Naive thymus-derived CD8-positive, alpha-beta T cell (primary cell): Measurements from ENCODE around the gene EFCAB10. TPM values are rescaled to one million over a fixed set of nuclear protein-coding genes. Genes with fewer than 3 reads are reported as not detected.

Experiments
- ATAC-seq, 2 donors: fragments of 150-1000 bp; cut with Tn5 transposase in 1 of 2; sonication (Bioruptor Pico), chemical (Tn5 transposase) in 1 of 2; 1 replicate in 1 of 2; 2 replicates in 1 of 2; pipeline ENCODE4 v1.10.0; 2021; ENCODE audit warnings: mild to moderate bottlenecking in 2 of 2, moderate library complexity in 2 of 2
- POLR2A ChIA-PET: fragments of 350-600 bp; sonication (Branson Sonifier 250); formaldehyde crosslinking; loops from one replicate; lab custom pipeline; 2021; ENCODE audit warnings: antibody characterized with exemption; lab: Charles Lee
- DNase-seq, 10 donors: peaks; one replicate each; pipeline versions ENCODE4 v3.0.0 to v3.0.0-alpha.2; 2020 to 2022
- H3K27ac Mint-ChIP-seq, 10 donors: one replicate each; pipeline ENCODE4 v1.8.0; 2020 to 2022; ENCODE audit warnings: mild to moderate bottlenecking in 10 of 10, mixed read lengths in 10 of 10, moderate library complexity in 4 of 10, inconsistent platforms in 1 of 10
- H3K27me3 Mint-ChIP-seq, 5 donors: one replicate each; pipeline ENCODE4 v1.8.0; 2021 to 2022; ENCODE audit warnings: mixed read lengths in 5 of 5
- H3K36me3 Mint-ChIP-seq, 3 donors: one replicate each; pipeline ENCODE4 v1.8.0; 2020 to 2022; ENCODE audit warnings: mixed read lengths in 3 of 3, mild to moderate bottlenecking in 2 of 3, inconsistent platforms in 1 of 3
- H3K4me1 Mint-ChIP-seq, 4 donors: one replicate each; pipeline ENCODE4 v1.8.0; 2021 to 2022; ENCODE audit warnings: mixed read lengths in 4 of 4
- H3K4me3 Mint-ChIP-seq, 10 donors: one replicate each; pipeline ENCODE4 v1.8.0; 2020 to 2022; ENCODE audit warnings: mild to moderate bottlenecking in 10 of 10, mixed read lengths in 10 of 10, moderate library complexity in 6 of 10, inconsistent platforms in 1 of 10
- H3K9me3 Mint-ChIP-seq, 9 donors: one replicate each; pipeline ENCODE4 v1.8.0; 2020 to 2022; ENCODE audit warnings: mixed read lengths in 9 of 9, mild to moderate bottlenecking in 3 of 9, inconsistent platforms in 1 of 9, moderate library complexity in 1 of 9
- polyA plus RNA-seq, 3 donors: library from polyadenylated mRNA; unstranded; fragments of 300-500 nt; fragmentation: Illumina TruSeq; gene quantifications; one replicate each; pipeline ENCODE4 v1.2.3, GENCODE V29; 2021
- total RNA-seq, 8 experiments: library from RNA in 2 of 8; stranded (reverse) in 2 of 8; gene quantifications; one replicate each; pipeline ENCODE4 v1.2.3 and lab custom pipeline; 2021 to 2026

Gene EFCAB10, protein sequence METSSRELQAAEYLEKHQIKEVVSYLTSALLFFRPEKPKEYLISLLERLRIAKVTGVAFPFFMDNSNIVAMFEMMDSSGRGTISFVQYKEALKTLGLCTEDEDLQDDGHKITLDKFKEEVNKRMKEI
- under 1 TPM in 1 of 2 experiments, not detected in 1; 0.42 TPM for total RNA-seq
- polyA plus RNA-seq, result not detected
- total RNA-seq (lab: John Stamatoyannopoulos, UW), result 0 to 0.26 (median 0.04) reads per million in 6 experiments

- peaks cover 0 to 16% (median 5%) of the 10 kb centered on the region in 9 donors for H3K9me3 Mint-ChIP-seq
- peak within 1 kb of the TSS; percentile 63 to 84 (median 78) for H3K4me3 Mint-ChIP-seq
- peaks cover 0 to 14% (median 13%) of the 10 kb centered on the region in 3 donors for H3K36me3 Mint-ChIP-seq
- ATAC-seq (peak; percentile 59 to 65), DNase-seq (peak; percentile 6 to 66 (median 22))
- peaks cover 2 to 26% (median 10%) of the 10 kb centered on the region in 5 donors for H3K27me3 Mint-ChIP-seq
- POLR2A ChIA-PET, result no interaction called here
- H3K27ac Mint-ChIP-seq, result peak within 1 kb of the TSS in 2 of 10 donors; percentile 59 to 79
- H3K4me1 Mint-ChIP-seq, result peaks cover 3 to 9% (median 7%) of the 10 kb centered on the region in 4 donors
Observed at GRCh38 chr7:105581066-105581811, at the start of gene EFCAB10. EFCAB10 (minus strand) TSS chr7:105581493; CDS start chr7:105581463, 30 bp downstream.

- H3K4me1 Mint-ChIP-seq, result peaks cover 0 to 2% (median 0%) of the 10 kb centered on the region in 4 donors
- no peak overlapping the region for H3K27ac Mint-ChIP-seq
- POLR2A ChIA-PET, result no interaction called here
- no peak for DNase-seq
- peaks cover 0 to 17% (median 4%) of the 10 kb centered on the region in 9 donors for H3K9me3 Mint-ChIP-seq
- ATAC-seq, result no peak
- no peak overlapping the region for H3K4me3 Mint-ChIP-seq
- peaks cover 20 to 86% (median 56%) of the 10 kb centered on the region in 3 donors for H3K36me3 Mint-ChIP-seq
- H3K27me3 Mint-ChIP-seq, result no peaks in the 10 kb centered on the region
Observed at GRCh38 chr7:105625986-105626385, 44.7 kb upstream of the EFCAB10 start.

- no peaks in the 10 kb centered on the region for H3K27me3 Mint-ChIP-seq
- H3K4me3 Mint-ChIP-seq, result no peak overlapping the region
- POLR2A ChIA-PET, result no interaction called here
- H3K36me3 Mint-ChIP-seq, result peaks cover 16 to 91% (median 49%) of the 10 kb centered on the region in 3 donors
- peaks cover 0 to 3% (median 0%) of the 10 kb centered on the region in 4 donors for H3K4me1 Mint-ChIP-seq
- H3K9me3 Mint-ChIP-seq, result peaks cover 0 to 17% (median 4%) of the 10 kb centered on the region in 9 donors
- ATAC-seq, result no peak
- no peak for DNase-seq
- H3K27ac Mint-ChIP-seq, result peak overlapping the region in 1 of 10 donors; percentile 51
Observed at GRCh38 chr7:105623906-105624305, 42.6 kb upstream of the EFCAB10 start.

GRCh38 chr7:105623378-105623777 is 42.1 kb upstream of the EFCAB10 start:
- peaks cover 0 to 3% (median 0%) of the 10 kb centered on the region in 4 donors for H3K4me1 Mint-ChIP-seq
- no peaks in the 10 kb centered on the region for H3K27me3 Mint-ChIP-seq
- POLR2A ChIA-PET, result no interaction called here
- H3K9me3 Mint-ChIP-seq, result peaks cover 0 to 17% (median 4%) of the 10 kb centered on the region in 9 donors
- H3K36me3 Mint-ChIP-seq, result peaks cover 16 to 95% (median 53%) of the 10 kb centered on the region in 3 donors
- ATAC-seq, result no peak
- H3K27ac Mint-ChIP-seq, result no peak overlapping the region
- H3K4me3 Mint-ChIP-seq, result no peak overlapping the region
- DNase-seq, result no peak

DNA sequence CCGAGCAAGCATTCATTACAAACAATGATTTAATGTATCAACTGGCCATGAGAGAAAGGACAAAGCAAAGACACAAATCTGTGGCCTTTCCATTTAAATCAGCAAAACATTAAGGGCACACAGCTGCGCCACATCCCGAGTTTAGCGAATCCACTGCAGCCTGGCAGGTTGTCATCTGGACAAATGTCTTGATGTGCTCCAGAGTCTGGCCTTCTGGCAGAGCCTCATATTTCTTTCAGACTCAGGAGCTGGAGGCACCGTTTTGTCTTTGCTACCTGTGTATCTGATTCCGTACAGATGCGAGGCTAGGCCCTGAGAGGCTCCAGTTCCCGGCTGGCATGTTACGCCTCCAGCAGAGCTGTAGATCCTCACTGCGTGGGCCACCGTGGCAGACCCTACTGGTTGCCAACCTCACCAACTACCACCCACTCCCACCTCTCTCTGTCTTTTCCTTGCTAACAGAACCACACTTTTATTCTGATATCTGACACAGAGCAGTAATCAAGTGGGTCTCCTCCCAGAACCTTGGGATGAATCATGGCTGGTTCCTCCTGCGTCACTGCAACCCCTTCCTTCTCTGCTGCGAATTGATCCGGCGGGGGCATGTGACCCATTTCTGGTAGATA is 40.9 kb upstream of the EFCAB10 start:
- no peak for DNase-seq
- H3K27ac Mint-ChIP-seq, result no peak overlapping the region
- H3K27me3 Mint-ChIP-seq, result no peaks in the 10 kb centered on the region
- H3K4me3 Mint-ChIP-seq, result no peak overlapping the region
- ATAC-seq, result no peak
- H3K36me3 Mint-ChIP-seq, result peaks cover 16 to 89% (median 49%) of the 10 kb centered on the region in 3 donors
- H3K9me3 Mint-ChIP-seq, result peaks cover 0 to 17% (median 4%) of the 10 kb centered on the region in 9 donors
- POLR2A ChIA-PET, result no interaction called here
- peaks cover 0 to 3% (median 0%) of the 10 kb centered on the region in 4 donors for H3K4me1 Mint-ChIP-seq

- H3K4me3 Mint-ChIP-seq, result no peak overlapping the region
- no peak overlapping the region for H3K27ac Mint-ChIP-seq
- no peak for DNase-seq
- H3K27me3 Mint-ChIP-seq, result no peaks in the 10 kb centered on the region
- H3K9me3 Mint-ChIP-seq, result peaks cover 0 to 12% (median 1%) of the 10 kb centered on the region in 9 donors
- POLR2A ChIA-PET, result no interaction called here
- peaks cover 0 to 3% (median 0%) of the 10 kb centered on the region in 4 donors for H3K4me1 Mint-ChIP-seq
- H3K36me3 Mint-ChIP-seq, result peaks cover 11 to 86% (median 46%) of the 10 kb centered on the region in 3 donors
- no peak for ATAC-seq
Observed at GRCh38 chr7:105621617-105622016, 40.3 kb upstream of the EFCAB10 start.

- H3K36me3 Mint-ChIP-seq, result peaks cover 7 to 86% (median 43%) of the 10 kb centered on the region in 3 donors
- no peak overlapping the region for H3K4me3 Mint-ChIP-seq
- ATAC-seq, result no peak
- H3K4me1 Mint-ChIP-seq, result peaks cover 0 to 3% (median 0%) of the 10 kb centered on the region in 4 donors
- H3K27ac Mint-ChIP-seq, result peak overlapping the region in 1 of 10 donors; percentile 0
- H3K9me3 Mint-ChIP-seq, result peaks cover 0 to 8% (median 0%) of the 10 kb centered on the region in 9 donors
- POLR2A ChIA-PET, result no interaction called here
- no peak for DNase-seq
- no peaks in the 10 kb centered on the region for H3K27me3 Mint-ChIP-seq
Observed at GRCh38 chr7:105621176-105621575, 39.9 kb upstream of the EFCAB10 start.

GRCh38 chr7:105619590-105619989 is 38.3 kb upstream of the EFCAB10 start:
- POLR2A ChIA-PET, result no interaction called here
- peaks cover 4 to 85% (median 46%) of the 10 kb centered on the region in 3 donors for H3K36me3 Mint-ChIP-seq

GRCh38 chr7:105618016-105618296 is 36.7 kb upstream of the EFCAB10 start:
- ATAC-seq (no peak), DNase-seq (no peak)
- POLR2A ChIA-PET, result interaction anchor here (1.3 kb wide), 1 partner anchor 74 kb away, joined by 3 read pairs; no protein-coding TSS in a partner anchor
- H3K27me3 Mint-ChIP-seq, result no peaks in the 10 kb centered on the region
- H3K9me3 Mint-ChIP-seq, result peaks cover 0 to 2% (median 0%) of the 10 kb centered on the region in 9 donors
- H3K4me3 Mint-ChIP-seq, result no peak overlapping the region
- peaks cover 0 to 3% (median 0%) of the 10 kb centered on the region in 4 donors for H3K4me1 Mint-ChIP-seq
- peaks cover 7 to 82% (median 42%) of the 10 kb centered on the region in 3 donors for H3K36me3 Mint-ChIP-seq
- no peak overlapping the region for H3K27ac Mint-ChIP-seq

More at GRCh38 chr7:105619590-105619989, 38.3 kb upstream of the EFCAB10 start:
- ATAC-seq, result no peak
- DNase-seq, result no peak
- no peaks in the 10 kb centered on the region for H3K27me3 Mint-ChIP-seq
- peaks cover 0 to 2% (median 0%) of the 10 kb centered on the region in 9 donors for H3K9me3 Mint-ChIP-seq
- H3K4me1 Mint-ChIP-seq, result peaks cover 0 to 3% (median 0%) of the 10 kb centered on the region in 4 donors
- no peak overlapping the region for H3K27ac Mint-ChIP-seq
- no peak overlapping the region for H3K4me3 Mint-ChIP-seq

DNA sequence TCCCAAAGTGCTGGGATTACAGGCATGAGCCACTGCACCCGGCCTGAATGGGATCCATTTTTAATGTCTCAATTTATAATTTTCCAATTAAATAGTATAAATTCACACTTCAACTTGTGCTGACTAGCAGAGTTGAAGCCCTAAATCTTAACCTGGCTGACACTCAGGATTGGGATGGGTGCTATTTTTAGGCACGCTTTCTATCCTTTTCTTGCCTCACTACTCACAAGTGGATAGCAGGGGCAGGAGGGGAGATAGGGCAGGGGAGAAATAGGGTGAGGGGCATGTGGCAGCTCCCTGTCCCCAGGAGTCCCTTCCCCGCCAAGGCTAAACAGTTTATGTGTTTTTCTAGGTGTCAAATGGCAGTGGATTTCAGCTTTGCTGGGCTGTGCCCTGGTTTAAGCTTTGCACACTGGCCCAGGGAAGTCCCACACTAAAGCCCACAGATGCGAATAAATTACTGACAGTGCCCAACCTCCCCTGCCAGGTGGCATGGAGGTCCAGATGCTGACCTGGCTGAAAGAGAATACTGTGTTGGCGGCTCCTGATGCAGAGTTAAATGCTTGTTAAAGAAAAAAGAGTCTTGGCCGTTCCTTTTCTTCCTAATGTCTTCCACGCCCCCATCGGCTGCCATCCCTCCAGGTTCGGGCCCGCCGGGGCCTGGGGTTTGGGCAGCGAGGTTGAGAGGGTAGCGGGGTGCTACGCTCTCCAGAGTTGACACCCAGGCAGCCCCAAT is 36.2 kb upstream of the EFCAB10 start:
- Mint-ChIP-seq H3K27me3 (no peaks in the 10 kb centered on the region), H3K27ac (no peak overlapping the region), H3K4me3 (no peak overlapping the region), H3K4me1 (peaks cover 0 to 3% (median 0%) of the 10 kb centered on the region in 4 donors), H3K9me3 (no peaks in the 10 kb centered on the region), H3K36me3 (peaks cover 7 to 77% (median 41%) of the 10 kb centered on the region in 3 donors)
- no peak for ATAC-seq
- no peak for DNase-seq
- POLR2A ChIA-PET, result interaction anchor here (1.3 kb wide), 1 partner anchor 75 kb away, joined by 3 read pairs; no protein-coding TSS in a partner anchor

GRCh38 chr7:105614341-105614840 is 33.1 kb upstream of the EFCAB10 start:
- H3K9me3 Mint-ChIP-seq, result no peaks in the 10 kb centered on the region
- peaks cover 7 to 47% (median 28%) of the 10 kb centered on the region in 3 donors for H3K36me3 Mint-ChIP-seq
- H3K4me1 Mint-ChIP-seq, result no peaks in the 10 kb centered on the region
- POLR2A ChIA-PET, result no interaction called here
- H3K27ac Mint-ChIP-seq, result peak overlapping the region in 1 of 10 donors; percentile 14
- no peak overlapping the region for H3K4me3 Mint-ChIP-seq
- DNase-seq (no peak), ATAC-seq (no peak)
- H3K27me3 Mint-ChIP-seq, result no peaks in the 10 kb centered on the region
